Skin of body (tissue), 2 donors: Measurements from ENCODE around the gene HEMK1. TPM values are rescaled to one million over a fixed set of nuclear protein-coding genes. Genes with fewer than 3 reads are reported as not detected.

Source experiments
- DNase-seq: peaks from one replicate; lab custom pipeline; 2025; lab: John Stamatoyannopoulos, UW
- total RNA-seq: library from RNA; depleted of rRNA; stranded (reverse); fragments of >200 nt; gene quantifications from one replicate; pipeline ENCODE4 v1.2.3, GENCODE V29; 2014

Gene HEMK1
- total RNA-seq, 1 donor from 2014 or later: 5.4 TPM

- peak; percentile 41 for DNase-seq
These were observed 26.9 kb upstream of the HEMK1 start for GRCh38 chr3:50542177-50543034.

GRCh38 chr3:50545781-50546180 lies 23.5 kb upstream of the HEMK1 start:
- DNase-seq: no peak

GRCh38 chr3:50549226-50549625 lies 20.1 kb upstream of the HEMK1 start:
- no peak for DNase-seq

- DNase-seq: peak; percentile 17
These were observed 19.1 kb upstream of the HEMK1 start for GRCh38 chr3:50550079-50550736.

DNA sequence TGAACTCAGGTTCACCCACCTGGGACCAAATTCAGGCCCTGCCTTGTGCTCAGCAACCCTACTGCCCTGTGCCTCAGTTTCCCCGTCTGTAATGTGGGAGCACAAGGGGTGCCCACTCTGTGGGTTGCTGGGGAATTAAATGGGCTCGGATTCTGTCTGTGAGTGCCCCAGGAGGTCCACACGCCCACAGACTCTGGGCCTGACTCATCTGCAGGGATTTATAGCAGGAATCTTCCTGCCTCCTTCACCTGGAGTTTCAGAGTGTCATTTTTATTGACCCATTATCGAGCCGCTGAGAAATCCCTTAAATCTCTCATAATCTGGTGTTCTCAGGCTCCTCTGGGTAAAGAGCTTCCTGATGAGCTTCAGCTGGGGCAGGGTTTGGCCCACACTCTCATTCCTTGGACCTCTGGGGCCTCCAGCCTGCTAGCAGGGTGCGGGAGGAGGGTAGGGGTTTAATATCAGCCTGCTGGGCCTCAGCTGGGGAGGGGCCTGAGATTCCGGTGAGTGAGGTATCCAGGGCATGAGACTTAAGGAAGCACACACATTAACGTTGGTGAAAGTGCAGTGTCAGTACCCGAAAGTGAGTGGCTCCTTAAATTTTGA lies 18.2 kb upstream of the HEMK1 start:
- DNase-seq: no peak

GRCh38 chr3:50551681-50552435 lies 17.5 kb upstream of the HEMK1 start:
- DNase-seq: no peak

DNA sequence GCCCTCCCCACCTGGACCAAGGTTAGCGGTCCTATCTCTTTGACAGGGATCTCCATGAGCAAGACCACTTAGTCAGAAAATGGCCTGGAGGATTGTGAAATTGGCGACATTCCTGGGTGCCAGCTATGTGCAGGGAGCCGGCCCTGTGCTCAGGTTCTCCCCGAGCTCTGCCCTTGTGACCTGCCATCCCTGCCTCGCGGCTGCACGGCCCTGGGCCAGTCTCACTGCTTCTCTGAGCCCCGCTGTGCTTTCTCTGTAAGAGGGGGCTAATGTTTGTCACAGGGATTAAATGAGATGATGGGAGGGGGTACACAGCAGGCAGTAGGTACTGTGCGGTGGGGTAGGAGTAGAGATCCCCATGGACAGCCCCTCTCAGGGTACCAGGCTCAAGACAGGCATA lies 16.7 kb upstream of the HEMK1 start:
- DNase-seq: no peak

- DNase-seq: no peak
These were observed 14.8 kb upstream of the HEMK1 start for GRCh38 chr3:50554553-50554952.

DNA sequence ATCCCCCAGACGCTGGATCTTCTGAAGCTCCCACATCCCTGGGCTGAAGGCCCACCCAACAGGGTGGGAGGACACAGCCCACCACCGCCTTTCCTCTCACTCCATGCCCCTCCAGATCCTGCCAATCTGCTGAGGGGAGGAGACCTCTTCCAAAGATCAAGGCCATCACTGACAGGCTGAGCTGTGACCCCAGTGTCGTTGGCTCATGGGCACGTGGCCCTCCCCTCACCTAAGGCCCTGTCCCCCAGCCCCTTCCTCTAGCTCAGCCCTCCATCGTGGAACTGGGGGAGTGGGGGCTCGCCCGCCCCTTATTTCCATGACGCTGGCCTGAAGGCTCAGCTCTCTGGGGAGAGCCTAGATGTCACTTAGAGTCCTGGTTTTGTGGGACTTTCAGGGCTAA lies 12.2 kb upstream of the HEMK1 start:
- no peak for DNase-seq

DNA sequence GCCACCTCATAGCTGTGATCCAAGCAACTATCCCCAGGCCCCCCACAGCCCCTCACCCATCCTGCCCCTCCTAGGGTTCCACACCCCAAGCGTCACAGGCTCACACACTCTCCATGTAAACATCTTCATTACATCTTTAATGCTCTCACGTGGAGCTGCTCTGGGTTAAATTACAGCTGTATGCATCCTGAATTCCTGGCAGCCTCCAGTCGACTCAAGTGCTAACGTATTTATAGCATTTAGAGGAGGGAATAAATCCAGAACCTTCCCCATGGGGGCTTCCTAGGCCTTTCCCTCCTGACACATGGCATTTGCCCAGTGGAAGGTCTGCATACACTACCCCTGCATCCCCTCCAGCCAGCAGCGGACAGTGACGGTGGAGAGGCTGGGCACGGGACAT lies 11.4 kb upstream of the HEMK1 start:
- no peak for DNase-seq

GRCh38 chr3:50559702-50560101 lies 9.6 kb upstream of the HEMK1 start:
- DNase-seq: no peak

DNA sequence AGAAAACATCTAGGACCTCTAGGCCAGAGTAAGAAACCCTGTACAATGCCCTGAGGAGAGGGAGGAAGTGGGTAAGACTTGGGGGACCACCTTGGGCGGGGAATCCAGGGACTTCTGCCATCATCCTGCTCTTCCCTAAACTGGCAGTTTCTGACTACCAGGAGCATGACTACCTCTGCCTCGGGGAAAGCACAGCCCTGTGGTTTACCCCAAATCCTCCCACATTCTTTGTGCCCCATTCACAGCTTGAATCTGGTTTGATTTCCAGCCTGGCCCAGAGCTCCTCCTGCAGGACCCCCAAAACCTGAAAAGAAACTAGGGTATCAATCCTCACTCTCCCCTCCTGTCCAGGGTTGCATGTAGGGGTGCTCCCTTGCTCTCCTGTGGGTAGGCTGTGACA lies 6.5 kb upstream of the HEMK1 start:
- no peak for DNase-seq

GRCh38 chr3:50563867-50564266 lies 5.5 kb upstream of the HEMK1 start:
- no peak for DNase-seq

DNA sequence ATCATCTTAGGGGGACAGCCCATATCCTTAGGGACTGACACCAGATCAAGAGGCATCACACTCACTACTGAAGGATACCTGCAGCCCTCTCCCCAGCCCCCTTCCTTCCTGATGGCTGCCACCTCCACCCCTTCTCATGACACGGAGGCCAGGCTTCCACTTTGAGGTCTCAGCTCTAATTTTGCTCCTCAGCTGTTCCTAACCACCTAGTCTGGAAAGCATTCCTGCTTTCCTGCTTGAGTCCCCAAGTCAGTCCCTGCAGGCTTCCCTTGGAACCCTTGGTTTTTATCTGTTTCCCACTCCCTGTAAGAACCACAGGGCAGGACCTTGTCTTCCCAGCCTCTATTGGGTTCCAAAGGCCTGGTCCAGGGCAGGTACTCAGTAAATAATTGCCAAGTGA lies 5.0 kb upstream of the HEMK1 start:
- no peak for DNase-seq

- no peak for DNase-seq
These were observed 2.3 kb upstream of the HEMK1 start for GRCh38 chr3:50567011-50567385.

DNA sequence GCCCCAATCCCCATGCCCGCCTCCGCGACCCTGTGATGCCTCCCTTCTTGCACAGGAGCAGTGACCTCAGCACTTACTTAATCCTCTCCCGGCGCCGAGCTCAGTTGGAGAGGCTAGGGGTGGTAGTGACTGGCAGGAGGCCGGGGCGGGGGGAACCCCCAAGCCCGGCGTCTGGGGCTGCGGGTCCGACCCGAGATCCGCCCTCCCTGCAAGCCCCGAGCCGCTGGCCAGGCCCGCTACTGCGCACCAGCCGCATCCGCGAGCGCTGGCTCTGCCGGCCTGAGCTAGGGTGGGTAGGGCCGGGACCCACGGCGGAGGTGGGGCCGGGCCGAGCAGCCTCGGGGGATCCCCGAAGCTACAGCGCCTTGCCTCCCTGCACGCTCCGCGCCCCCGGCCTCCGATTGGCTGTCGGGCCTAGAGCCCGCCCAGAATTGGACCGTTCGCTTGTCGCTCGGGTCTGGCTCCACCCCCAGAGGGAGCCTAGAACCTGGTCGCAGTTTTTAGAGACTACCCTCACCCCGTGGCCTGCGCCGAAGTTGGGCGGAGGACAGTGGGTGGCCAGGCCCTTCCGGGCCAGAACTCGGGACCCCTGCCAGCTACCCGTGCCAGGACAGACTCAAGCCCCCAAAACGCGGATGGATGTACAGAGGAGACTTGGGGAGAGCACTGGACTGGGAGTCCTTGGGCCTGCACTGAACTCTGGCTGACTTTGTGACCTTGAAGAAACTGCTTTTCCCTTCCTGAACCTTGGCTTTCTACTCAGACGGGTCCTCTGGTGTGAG lies 1.7 kb upstream of the HEMK1 start, which contains the start of gene C3orf18:
TSS of gene C3orf18 (minus strand) at position 362 of the 782 bp plus-strand sequence. CDS start 2,048 bp downstream, outside the sequence.
- DNase-seq: peak; percentile 67

GRCh38 chr3:50570508-50571279 lies 1.4 kb downstream of the HEMK1 start:
- peak; percentile 10 for DNase-seq

- no peak for DNase-seq
These were observed 2.2 kb downstream of the HEMK1 start for GRCh38 chr3:50571486-50571885.

- peak; percentile 45 for DNase-seq
These were observed 2.8 kb downstream of the HEMK1 start for GRCh38 chr3:50572158-50572557.

GRCh38 chr3:50572801-50573371 lies 3.6 kb downstream of the HEMK1 start:
- no peak for DNase-seq
